ENCODE measurements around the gene GRIN2C. TPM values are rescaled to one million over a fixed set of nuclear protein-coding genes. Genes with fewer than 3 reads are reported as not detected.
"Not testable (repeated sequence)": the region's sequence is repeated elsewhere in the genome, so short reads cannot be mapped to it uniquely, and the experiment has no call there.

The GRIN2C gene
- total RNA-seq: 10 to 100 TPM; 27.6 to 34.4 TPM

GRCh38 chr17:74859459-74860228 lies at the start of gene GRIN2C:
GRIN2C (minus strand) TSS chr17:74859885; CDS start chr17:74855092, 4,793 bp downstream.
- Histone ChIP-seq H3K36me3 (no peaks in the 10 kb centered on the region), H3K4me3 (peak within 1 kb of the TSS; percentile 48 to 58), H3K9me3 (no peaks in the 10 kb centered on the region), H3K27ac (peak within 1 kb of the TSS; percentile 79 to 86), H3K27me3 (peaks cover 7% of the 10 kb centered on the region in 2 donors), H3K4me1 (peaks cover 0 to 37% of the 10 kb centered on the region in 2 donors)
- no peak for DNase-seq (ENCODE audit: low spot score)
- peak; percentile 42 to 62 for TF ChIP-seq CTCF (IDR thresholded peaks at IDR 0.05)

GRCh38 chr17:74909097-74909496 lies 49.4 kb upstream of the GRIN2C start:
- not testable (repeated sequence) for H3K4me3 ChIP-seq; DNase-seq (ENCODE audit: low spot score); H3K27me3 ChIP-seq; H3K36me3 ChIP-seq; H3K9me3 ChIP-seq; H3K27ac ChIP-seq; H3K4me1 ChIP-seq

DNA sequence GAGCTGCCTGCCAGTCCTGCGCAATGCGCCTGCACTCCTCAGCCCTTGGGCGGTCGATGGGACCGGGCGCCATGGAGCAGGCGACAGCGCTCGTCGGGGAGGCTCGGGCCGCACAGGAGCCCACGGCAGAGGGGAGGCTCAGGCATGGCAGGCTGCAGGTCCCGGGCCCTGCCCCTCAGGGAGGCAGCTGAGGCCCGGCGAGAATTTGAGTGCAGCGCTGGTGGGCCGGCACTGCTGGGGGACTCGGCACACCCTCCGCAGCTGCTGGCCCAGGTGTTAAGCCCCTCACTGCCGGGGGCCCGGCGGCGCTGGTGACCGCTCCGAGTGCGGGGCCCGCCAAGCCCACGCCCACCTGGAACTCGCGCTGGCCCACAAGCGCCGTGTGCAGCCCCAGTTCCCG lies 47.3 kb upstream of the GRIN2C start:
- H3K4me1 ChIP-seq: no peaks in the 10 kb centered on the region
- DNase-seq (ENCODE audit: low spot score): no peak
- no peak overlapping the region for H3K27ac ChIP-seq
- H3K36me3 ChIP-seq: no peaks in the 10 kb centered on the region
- H3K4me3 ChIP-seq: no peak overlapping the region
- H3K9me3 ChIP-seq: no peaks in the 10 kb centered on the region
- TF ChIP-seq CTCF (IDR thresholded peaks at IDR 0.05): no peak
- H3K27me3 ChIP-seq: no peaks in the 10 kb centered on the region

- not testable (repeated sequence) for H3K4me3 ChIP-seq; H3K4me1 ChIP-seq; H3K9me3 ChIP-seq; H3K36me3 ChIP-seq; DNase-seq (ENCODE audit: low spot score); H3K27ac ChIP-seq; H3K27me3 ChIP-seq
These were observed 46.6 kb upstream of the GRIN2C start for GRCh38 chr17:74906214-74906793.

DNA sequence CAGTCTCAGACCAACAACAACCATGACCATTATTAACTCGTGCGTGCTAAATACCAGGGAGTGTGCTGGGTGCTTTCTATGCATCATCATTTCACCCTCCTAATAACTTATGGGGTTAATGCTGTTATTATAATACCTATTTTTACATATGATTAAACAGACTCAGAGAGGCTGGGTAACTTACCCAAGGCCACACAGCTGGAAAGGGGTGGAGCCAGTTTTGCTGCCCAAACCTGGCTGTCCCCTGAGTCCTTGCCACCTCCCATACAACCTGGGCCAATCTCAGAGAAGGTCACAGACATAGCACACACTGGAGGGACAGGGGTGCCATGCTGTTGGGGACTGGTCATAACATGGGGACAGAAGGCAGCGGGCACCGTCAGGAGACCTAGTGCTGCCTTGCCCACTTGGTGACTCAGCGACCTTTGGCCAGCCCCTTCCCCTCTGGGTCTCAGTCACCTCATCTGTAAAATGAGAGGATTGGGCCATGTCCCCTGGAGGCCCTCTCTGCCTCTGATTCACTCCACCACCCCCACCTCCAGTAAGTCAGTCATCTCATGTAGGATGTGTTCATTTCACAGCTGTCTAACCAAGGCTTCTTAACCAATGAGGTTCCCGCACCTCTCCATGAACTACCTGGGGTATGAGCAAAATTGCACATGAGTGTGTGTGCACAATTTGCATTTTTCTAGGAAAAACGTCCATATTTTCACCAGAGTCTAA lies 45.2 kb upstream of the GRIN2C start:
- H3K9me3 ChIP-seq: no peaks in the 10 kb centered on the region
- DNase-seq (ENCODE audit: low spot score): no peak
- H3K36me3 ChIP-seq: no peaks in the 10 kb centered on the region
- H3K27me3 ChIP-seq: no peaks in the 10 kb centered on the region
- no peak for TF ChIP-seq CTCF (IDR thresholded peaks at IDR 0.05)
- no peaks in the 10 kb centered on the region for H3K4me1 ChIP-seq
- no peak overlapping the region for H3K27ac ChIP-seq
- H3K4me3 ChIP-seq: no peak overlapping the region

DNA sequence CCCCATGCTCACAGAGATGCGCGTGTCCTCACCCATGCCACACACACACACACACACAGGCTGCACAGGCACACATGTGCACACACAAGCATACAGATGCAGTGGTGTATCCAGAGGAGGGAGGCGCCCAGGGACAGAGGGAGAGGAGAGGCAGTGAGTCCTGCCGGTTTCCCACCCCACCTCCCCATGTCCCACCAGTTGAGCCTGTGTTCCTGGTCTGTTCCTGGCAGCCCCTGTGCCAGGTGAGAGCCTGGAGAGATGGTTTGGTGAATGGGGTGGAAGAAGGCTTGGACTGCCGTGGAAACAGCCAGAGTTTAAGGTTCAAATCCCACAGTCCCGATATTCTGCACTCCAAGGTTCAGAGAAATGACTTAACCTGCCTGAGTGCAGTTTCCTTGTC lies 44.0 kb upstream of the GRIN2C start:
- H3K27ac ChIP-seq: no peak overlapping the region
- no peaks in the 10 kb centered on the region for H3K9me3 ChIP-seq
- no peak for DNase-seq (ENCODE audit: low spot score)
- TF ChIP-seq CTCF (IDR thresholded peaks at IDR 0.05): no peak
- no peaks in the 10 kb centered on the region for H3K4me1 ChIP-seq
- H3K36me3 ChIP-seq: no peaks in the 10 kb centered on the region
- no peak overlapping the region for H3K4me3 ChIP-seq
- no peaks in the 10 kb centered on the region for H3K27me3 ChIP-seq

Measured in right atrium auricular region (tissue), 2 donors.